Astrocyte (in vitro differentiated cells and primary cell): ENCODE measurements around the gene CHCHD5. TPM values are rescaled to one million over a fixed set of nuclear protein-coding genes. Genes with fewer than 3 reads are reported as not detected.
A peak's percentile ranks its signal among the peaks of the same experiment; 100 is the strongest.

Source experiments
- DNase-seq: peaks from one replicate; pipeline ENCODE4 v3.0.0-alpha.2; 2010; ENCODE audit warnings: low read depth
- FAIRE-seq: peaks from 2 replicates; lab custom pipeline; 2011; peaks lifted over from hg19 to GRCh38; lab: Jason Lieb, UNC
- H2AFZ ChIP-seq: 2 replicates; pipeline ENCODE4 v1.6.0; 2012; ENCODE audit warnings: low read depth, low read length, inconsistent platforms
- H3K27ac ChIP-seq: 2 replicates; pipeline ENCODE4 v1.5.1; 2011; ENCODE audit warnings: low read depth, low read length, inconsistent platforms
- H3K27me3 ChIP-seq: 2 replicates; pipeline ENCODE4 v1.6.0; 2011; ENCODE audit warnings: low read length, inconsistent platforms; ENCODE audit not compliant: insufficient read depth
- H3K36me3 ChIP-seq: 2 replicates; pipeline ENCODE4 v1.5.1; 2011; ENCODE audit warnings: low read length, inconsistent platforms; ENCODE audit not compliant: insufficient read depth
- H3K4me1 ChIP-seq: 2 replicates; pipeline ENCODE4 v1.5.1; 2011; ENCODE audit warnings: low read length, inconsistent platforms; ENCODE audit not compliant: insufficient read depth
- H3K4me2 ChIP-seq: 2 replicates; pipeline ENCODE4 v1.6.0; 2012; ENCODE audit warnings: low read length, inconsistent platforms
- H3K4me3 ChIP-seq: 2 replicates; pipeline ENCODE4 v1.5.1; 2011; ENCODE audit warnings: low read depth, mild to moderate bottlenecking, low read length, inconsistent platforms; ENCODE audit not compliant: insufficient read depth
- H3K79me2 ChIP-seq: 2 replicates; pipeline ENCODE4 v1.6.0; 2012; ENCODE audit warnings: mild to moderate bottlenecking, low read length, inconsistent platforms; ENCODE audit not compliant: insufficient read depth
- H3K9ac ChIP-seq: 2 replicates; pipeline ENCODE4 v1.6.0; 2012; ENCODE audit warnings: mild to moderate bottlenecking, low read length, inconsistent platforms
- H3K9me3 ChIP-seq: 2 replicates; pipeline ENCODE4 v1.5.1; 2012; ENCODE audit warnings: low read depth, mild to moderate bottlenecking, low read length, inconsistent platforms; ENCODE audit not compliant: insufficient read depth
- H4K20me1 ChIP-seq: 2 replicates; pipeline ENCODE4 v1.6.0; 2012; ENCODE audit warnings: low read length, inconsistent platforms; ENCODE audit not compliant: insufficient read depth
- H3K27ac Mint-ChIP-seq: one replicate; pipeline ENCODE4 v1.8.0; 2021; ENCODE audit warnings: mild to moderate bottlenecking, mixed read lengths; ENCODE audit not compliant: unreplicated experiment
- H3K27me3 Mint-ChIP-seq: one replicate; pipeline ENCODE4 v1.8.0; 2021; ENCODE audit warnings: low read depth, mixed read lengths; ENCODE audit not compliant: unreplicated experiment
- H3K36me3 Mint-ChIP-seq: one replicate; pipeline ENCODE4 v1.8.0; 2021; ENCODE audit warnings: low read depth, mixed read lengths; ENCODE audit not compliant: unreplicated experiment
- H3K4me1 Mint-ChIP-seq: one replicate; pipeline ENCODE4 v1.8.0; 2021; ENCODE audit warnings: low read depth, mixed read lengths; ENCODE audit not compliant: unreplicated experiment
- H3K4me3 Mint-ChIP-seq: one replicate; pipeline ENCODE4 v1.8.0; 2021; ENCODE audit warnings: mild to moderate bottlenecking, moderate library complexity, mixed read lengths; ENCODE audit not compliant: unreplicated experiment
- H3K9me3 Mint-ChIP-seq: one replicate; pipeline ENCODE4 v1.8.0; 2021; ENCODE audit warnings: mild to moderate bottlenecking, mixed read lengths; ENCODE audit not compliant: unreplicated experiment
- CTCF ChIP-seq: IDR thresholded peaks from 2 replicates; pipeline ENCODE4 v1.5.1; 2011; ENCODE audit warnings: low read depth, mild to moderate bottlenecking, inconsistent platforms, low read length, moderate library complexity; ENCODE audit not compliant: insufficient read depth
- EZH2 ChIP-seq: IDR thresholded peaks from 2 replicates; pipeline ENCODE4 v1.6.1; 2012; ENCODE audit warnings: mild to moderate bottlenecking, low read length, inconsistent platforms; ENCODE audit not compliant: insufficient read depth
- total RNA-seq: library from RNA; stranded (reverse); gene quantifications from 2 replicates; pipeline ENCODE4 v1.2.1, GENCODE V29; 2021

Gene CHCHD5
- total RNA-seq, 1 donor from 2014 or later: 17.9 TPM

- Histone ChIP-seq H2AFZ (no peak overlapping the region), H3K27me3 (no peaks in the 10 kb centered on the region), H3K36me3 (no peaks in the 10 kb centered on the region), H4K20me1 (no peaks in the 10 kb centered on the region), H3K4me1 (peaks cover 25% of the 10 kb centered on the region), H3K79me2 (no peaks in the 10 kb centered on the region), H3K27ac (no peak overlapping the region), H3K9ac (no peak overlapping the region), H3K4me3 (no peak overlapping the region), H3K9me3 (no peaks in the 10 kb centered on the region), H3K4me2 (no peak overlapping the region)
- Mint-ChIP-seq H3K4me3 (no peak overlapping the region), H3K9me3 (peaks cover 3% of the 10 kb centered on the region), H3K4me1 (peaks cover 36% of the 10 kb centered on the region), H3K36me3 (peaks cover 2% of the 10 kb centered on the region), H3K27ac (peak overlapping the region; percentile 69), H3K27me3 (peaks cover 12% of the 10 kb centered on the region)
- FAIRE-seq: no peak
- no peak for DNase-seq
- no peak for TF ChIP-seq CTCF
- TF ChIP-seq EZH2: no peak
Measured at GRCh38 chr2:112634153-112634873, 49.9 kb downstream of the CHCHD5 start.

- no peaks in the 10 kb centered on the region for H3K79me2 ChIP-seq
- peaks cover 3% of the 10 kb centered on the region for H3K9me3 Mint-ChIP-seq
- no peak overlapping the region for H3K9ac ChIP-seq
- peaks cover 24% of the 10 kb centered on the region for H3K4me1 ChIP-seq
- H2AFZ ChIP-seq: no peak overlapping the region
- no peak overlapping the region for H3K4me2 ChIP-seq
- H3K4me3 Mint-ChIP-seq: no peak overlapping the region
- H3K27me3 Mint-ChIP-seq: peaks cover 12% of the 10 kb centered on the region
- H3K9me3 ChIP-seq: no peaks in the 10 kb centered on the region
- peaks cover 2% of the 10 kb centered on the region for H3K36me3 Mint-ChIP-seq
- H3K27ac ChIP-seq: no peak overlapping the region
- DNase-seq (no peak), FAIRE-seq (no peak)
- TF ChIP-seq CTCF (no peak), EZH2 (no peak)
- no peaks in the 10 kb centered on the region for H3K27me3 ChIP-seq
- peaks cover 36% of the 10 kb centered on the region for H3K4me1 Mint-ChIP-seq
- no peaks in the 10 kb centered on the region for H4K20me1 ChIP-seq
- H3K36me3 ChIP-seq: no peaks in the 10 kb centered on the region
- H3K4me3 ChIP-seq: no peak overlapping the region
- no peak overlapping the region for H3K27ac Mint-ChIP-seq
Measured at GRCh38 chr2:112634874-112635157, 50.4 kb downstream of the CHCHD5 start.

GRCh38 chr2:112636605-112637288 lies 52.3 kb downstream of the CHCHD5 start:
- FAIRE-seq: no peak
- Histone ChIP-seq H4K20me1 (no peaks in the 10 kb centered on the region), H3K4me3 (no peak overlapping the region), H3K36me3 (no peaks in the 10 kb centered on the region), H3K27ac (no peak overlapping the region), H3K9ac (no peak overlapping the region), H3K9me3 (no peaks in the 10 kb centered on the region), H3K4me1 (peaks cover 24% of the 10 kb centered on the region), H3K79me2 (no peaks in the 10 kb centered on the region), H2AFZ (no peak overlapping the region), H3K27me3 (no peaks in the 10 kb centered on the region), H3K4me2 (no peak overlapping the region)
- no peak for DNase-seq
- H3K27me3 Mint-ChIP-seq: peaks cover 12% of the 10 kb centered on the region
- peaks cover 35% of the 10 kb centered on the region for H3K4me1 Mint-ChIP-seq
- H3K36me3 Mint-ChIP-seq: peaks cover 2% of the 10 kb centered on the region
- peaks cover 3% of the 10 kb centered on the region for H3K9me3 Mint-ChIP-seq
- H3K4me3 Mint-ChIP-seq: no peak overlapping the region
- no peak for TF ChIP-seq EZH2
- TF ChIP-seq CTCF: no peak
- no peak overlapping the region for H3K27ac Mint-ChIP-seq
